ENCODE results near the gene YY1AP1.
"Not testable (repeated sequence)": the region's sequence is repeated elsewhere in the genome, so short reads cannot be mapped to it uniquely, and the experiment has no call there.

YY1AP1 gene

DNA sequence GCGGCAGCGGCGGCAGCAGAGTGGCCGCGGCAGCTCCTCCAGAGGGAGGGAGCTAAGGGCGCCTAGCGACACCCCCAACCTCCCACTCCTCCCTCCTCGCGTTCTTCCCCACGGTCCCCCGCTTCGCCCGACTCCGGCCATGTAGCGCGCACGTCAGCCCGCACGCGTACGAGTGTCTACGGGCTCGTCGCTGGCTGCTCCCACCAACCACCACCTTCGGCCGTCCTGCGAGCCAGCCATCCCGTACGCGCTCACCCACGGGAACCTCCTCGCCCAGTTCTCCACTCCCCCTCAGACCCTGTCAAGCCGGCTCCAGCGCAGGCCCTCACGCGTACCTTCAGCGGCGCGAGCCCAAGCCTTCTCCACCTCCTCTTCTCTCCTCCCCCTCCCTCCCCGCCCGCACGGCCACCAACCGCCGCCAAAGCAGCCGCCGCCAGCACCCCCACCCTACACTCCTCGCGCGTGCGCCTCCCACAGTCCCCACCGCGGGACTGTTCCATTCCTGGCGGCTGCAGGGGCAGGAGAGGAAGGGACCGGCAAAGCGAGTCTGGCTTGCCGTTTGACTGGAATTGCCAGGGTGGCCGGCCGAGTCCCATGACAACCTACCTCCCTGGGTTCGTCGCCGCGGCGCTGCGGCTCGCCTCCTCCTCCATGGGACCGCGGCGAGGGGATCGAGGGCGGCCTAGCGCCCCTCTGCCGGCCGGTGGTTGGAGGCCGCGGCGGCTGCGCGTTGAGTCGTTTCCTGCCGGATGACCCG is at the start of gene YY1AP1:
Gene YY1AP1 (minus strand): TSS at position 451 of the 757 bp plus-strand sequence. CDS start 8,338 bp downstream, outside the sequence.
- TF ChIP-seq CTCF (IDR thresholded peaks at IDR 0.05) = no peak
- H3K27ac ChIP-seq = peak within 1 kb of the TSS; percentile 98
- H3K27me3 ChIP-seq (ENCODE audit: control insufficient read depth, insufficient read depth, low read length) = no peaks in the 10 kb centered on the region
- H3K9me3 ChIP-seq (ENCODE audit: control insufficient read depth, low read length) = no peaks in the 10 kb centered on the region
- no peaks in the 10 kb centered on the region for H3K36me3 ChIP-seq (ENCODE audit: control insufficient read depth, insufficient read depth, low read length)
- peaks cover 6% of the 10 kb centered on the region for H3K4me1 ChIP-seq
- peak within 1 kb of the TSS; percentile 98 for H3K4me3 ChIP-seq (ENCODE audit: low read depth, low read length)
- H3K79me2 ChIP-seq = peaks cover 20% of the 10 kb centered on the region
- peak within 1 kb of the TSS; percentile 92 for H2AFZ ChIP-seq
- H3K4me2 ChIP-seq (ENCODE audit: low read length) = peak within 1 kb of the TSS; percentile 95
- H3K9ac ChIP-seq = peak within 1 kb of the TSS; percentile 67

DNA sequence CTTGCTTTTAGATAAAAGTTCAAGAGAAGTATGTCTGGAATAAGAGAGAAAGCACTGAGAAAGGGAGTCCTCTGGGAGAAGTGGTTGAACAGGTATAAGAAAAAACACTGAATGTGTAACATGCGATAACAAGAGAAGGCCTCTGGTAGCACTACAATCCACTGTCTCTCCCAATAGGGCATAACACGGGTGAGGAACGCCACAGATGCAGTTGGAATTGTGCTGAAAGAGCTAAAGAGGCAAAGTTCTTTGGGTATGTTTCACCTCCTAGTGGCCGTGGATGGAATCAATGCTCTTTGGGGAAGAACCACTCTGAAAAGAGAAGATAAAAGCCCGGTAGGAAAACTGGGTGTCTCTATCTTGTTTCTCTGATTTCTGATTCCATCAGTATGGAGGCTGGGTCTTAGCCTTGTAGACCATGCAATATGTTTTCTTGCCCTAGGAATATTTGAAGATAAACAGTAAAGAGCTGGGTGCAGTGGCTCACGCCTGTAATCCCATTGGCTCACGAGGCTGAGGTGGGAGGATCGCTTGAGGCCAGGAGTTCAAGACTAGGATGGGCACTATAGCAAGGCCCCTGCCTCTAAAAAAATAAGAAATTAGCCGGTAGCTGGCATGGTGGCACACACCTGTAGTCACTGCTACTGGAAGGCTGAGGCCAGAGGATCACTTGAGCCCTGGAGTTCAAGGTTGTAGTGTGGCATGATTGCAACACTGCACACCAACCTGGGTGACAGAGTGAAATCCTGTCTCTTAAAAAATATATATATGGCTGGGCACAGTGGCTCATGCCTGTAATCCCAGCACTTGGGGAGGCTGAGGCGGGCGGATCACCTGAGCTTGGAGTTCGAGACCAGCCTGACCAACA is 40.7 kb upstream of the YY1AP1 start:
- Histone ChIP-seq H2AFZ (no peak overlapping the region), H3K4me1 (peaks cover 4% of the 10 kb centered on the region), H3K4me2 (ENCODE audit: low read length) (no peak overlapping the region), H3K27ac (no peak overlapping the region), H3K4me3 (ENCODE audit: low read depth, low read length) (no peak overlapping the region), H3K9ac (no peak overlapping the region), H3K36me3 (ENCODE audit: control insufficient read depth, insufficient read depth, low read length) (no peaks in the 10 kb centered on the region), H3K9me3 (ENCODE audit: control insufficient read depth, low read length) (no peaks in the 10 kb centered on the region), H3K79me2 (no peaks in the 10 kb centered on the region), H3K27me3 (ENCODE audit: control insufficient read depth, insufficient read depth, low read length) (no peaks in the 10 kb centered on the region)
- peak; percentile 42 for TF ChIP-seq CTCF (IDR thresholded peaks at IDR 0.05)

DNA sequence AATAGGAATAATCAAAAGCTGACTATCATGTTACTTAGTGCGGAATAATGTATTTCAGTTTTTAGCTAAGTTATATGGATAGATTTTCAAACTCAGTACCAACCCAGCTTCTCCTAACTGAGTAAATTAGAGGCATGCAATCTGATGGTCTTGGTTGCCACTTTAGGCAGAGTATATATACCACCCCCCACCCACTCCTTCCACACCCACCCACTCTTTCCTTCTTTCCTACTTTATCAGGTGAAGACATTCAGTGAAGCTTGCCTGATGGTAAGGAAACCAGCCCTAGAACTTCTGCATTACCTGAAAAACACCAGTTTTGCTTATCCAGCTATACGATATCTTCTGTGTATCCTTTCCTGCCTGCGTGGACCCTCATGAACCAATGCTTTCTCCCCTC is 36.6 kb upstream of the YY1AP1 start:
- Histone ChIP-seq H3K4me3 (ENCODE audit: low read depth, low read length) (no peak overlapping the region), H3K4me1 (peaks cover 4% of the 10 kb centered on the region), H3K36me3 (ENCODE audit: control insufficient read depth, insufficient read depth, low read length) (no peaks in the 10 kb centered on the region), H3K79me2 (no peaks in the 10 kb centered on the region), H3K9ac (no peak overlapping the region), H2AFZ (no peak overlapping the region), H3K4me2 (ENCODE audit: low read length) (no peak overlapping the region), H3K27me3 (ENCODE audit: control insufficient read depth, insufficient read depth, low read length) (no peaks in the 10 kb centered on the region), H3K9me3 (ENCODE audit: control insufficient read depth, low read length) (no peaks in the 10 kb centered on the region), H3K27ac (no peak overlapping the region)
- TF ChIP-seq CTCF (IDR thresholded peaks at IDR 0.05) = no peak

DNA sequence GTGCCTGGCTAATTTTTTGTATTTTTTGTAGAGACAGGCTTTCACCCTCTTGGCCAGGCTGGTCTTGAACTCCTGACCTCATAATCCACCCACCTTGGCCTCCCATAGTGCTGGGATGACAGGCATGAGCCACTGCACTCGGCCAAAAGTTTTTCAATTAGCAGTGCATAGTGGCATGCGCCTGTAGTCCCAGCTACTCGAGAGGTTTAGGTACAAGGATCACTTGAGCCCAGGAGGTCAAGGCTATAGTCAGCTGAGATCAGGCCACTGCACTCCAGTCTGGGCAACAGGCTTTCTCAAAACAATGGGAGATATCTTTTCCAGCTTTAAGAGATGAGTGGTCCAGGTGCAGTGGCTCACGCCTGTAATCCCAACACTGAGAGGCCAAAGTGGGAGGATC is 31.1 kb upstream of the YY1AP1 start:
- H3K36me3 ChIP-seq (ENCODE audit: control insufficient read depth, insufficient read depth, low read length) = no peaks in the 10 kb centered on the region

GRCh38 chr1:155718524-155719115 is 30.0 kb upstream of the YY1AP1 start:
- H3K4me2 ChIP-seq (ENCODE audit: low read length); H3K9me3 ChIP-seq (ENCODE audit: control insufficient read depth, low read length); H3K36me3 ChIP-seq (ENCODE audit: control insufficient read depth, insufficient read depth, low read length); H3K27me3 ChIP-seq (ENCODE audit: control insufficient read depth, insufficient read depth, low read length); H3K4me3 ChIP-seq (ENCODE audit: low read depth, low read length); H3K9ac ChIP-seq; H2AFZ ChIP-seq; H3K79me2 ChIP-seq; H3K27ac ChIP-seq; H3K4me1 ChIP-seq: not testable (repeated sequence)

More for the DNA sequence above, 31.1 kb upstream of the YY1AP1 start:
- no peaks in the 10 kb centered on the region for H3K9me3 ChIP-seq (ENCODE audit: control insufficient read depth, low read length)
- H3K4me1 ChIP-seq = no peaks in the 10 kb centered on the region
- no peak overlapping the region for H3K4me3 ChIP-seq (ENCODE audit: low read depth, low read length)
- H2AFZ ChIP-seq = no peak overlapping the region
- no peak overlapping the region for H3K27ac ChIP-seq
- no peaks in the 10 kb centered on the region for H3K79me2 ChIP-seq
- H3K4me2 ChIP-seq (ENCODE audit: low read length) = no peak overlapping the region
- H3K27me3 ChIP-seq (ENCODE audit: control insufficient read depth, insufficient read depth, low read length) = no peaks in the 10 kb centered on the region
- H3K9ac ChIP-seq = no peak overlapping the region
- no peak for TF ChIP-seq CTCF (IDR thresholded peaks at IDR 0.05)
